Esophagus (tissue), 2 donors: ENCODE results near the gene ERICH2. TPM values are rescaled to one million over a fixed set of nuclear protein-coding genes. Genes with fewer than 3 reads are reported as not detected.

Experiments
- H3K27ac ChIP-seq, 2 donors: one replicate each; pipeline ENCODE4 v1.5.1; 2013; ENCODE audit warnings: low read depth in 2 of 2, mild to moderate bottlenecking in 2 of 2, inconsistent platforms in 1 of 2, low read length in 1 of 2, moderate library complexity in 1 of 2
- H3K27me3 ChIP-seq, 2 donors: one replicate each; pipeline ENCODE4 v1.6.1; 2013; ENCODE audit warnings: low read length in 2 of 2, control low read depth in 1 of 2, mild to moderate bottlenecking in 1 of 2; ENCODE audit not compliant: insufficient read depth in 2 of 2, control insufficient read depth in 1 of 2
- H3K36me3 ChIP-seq, 2 donors: one replicate each; pipeline ENCODE4 v1.6.1; 2013; ENCODE audit warnings: low read length in 1 of 2; ENCODE audit not compliant: control insufficient read depth in 2 of 2, insufficient read depth in 2 of 2
- H3K4me1 ChIP-seq, 2 donors: one replicate each; pipeline ENCODE4 v1.6.1; 2013; ENCODE audit warnings: low read length in 1 of 2; ENCODE audit not compliant: control insufficient read depth in 2 of 2, insufficient read depth in 2 of 2
- H3K4me3 ChIP-seq, 2 donors: one replicate each; pipeline ENCODE4 v1.5.1; 2013; ENCODE audit warnings: low read length in 2 of 2, mild to moderate bottlenecking in 2 of 2, low read depth in 1 of 2, moderate library complexity in 1 of 2
- H3K9me3 ChIP-seq, 2 donors: one replicate each; pipeline ENCODE4 v1.6.1; 2013; ENCODE audit warnings: mild to moderate bottlenecking in 2 of 2, low read depth in 1 of 2, low read length in 1 of 2, moderate library complexity in 1 of 2; ENCODE audit not compliant: control insufficient read depth in 2 of 2, insufficient read depth in 1 of 2
- WGBS, 2 donors: extraction: QIAGEN DNeasy Blood & Tissue Kit; methylation state at CpG; one replicate each; pipeline ENCODE4 v1.1.7; 2013; 5-methylcytosine and 5-hydroxymethylcytosine counted together
- polyA plus RNA-seq, 2 donors: library from polyadenylated mRNA; stranded (reverse); fragments of 200-250 nt; gene quantifications; one replicate each; pipeline ENCODE4 v1.2.3, GENCODE V29; 2013
- donor health status: healthy with polysubstance abuse.
- donor health status: Bipolar disorder and iron deficiency.

The ERICH2 gene
- polyA plus RNA-seq, 2 donors: 0.32 TPM; not detected in 1

- H3K4me3 ChIP-seq: no peak overlapping the region
- WGBS, 2 donors: 57 to 71% methylated on average over 3 of the region's 3 CpGs
- H3K4me1 ChIP-seq: no peaks in the 10 kb centered on the region
- H3K36me3 ChIP-seq: no peaks in the 10 kb centered on the region
- H3K27ac ChIP-seq: no peak overlapping the region
- peaks cover 0 to 2% of the 10 kb centered on the region in 2 donors for H3K27me3 ChIP-seq
- no peaks in the 10 kb centered on the region for H3K9me3 ChIP-seq
Observed at GRCh38 chr2:170739048-170739447, 31.1 kb upstream of the ERICH2 start.

GRCh38 chr2:170739507-170740046 lies 30.6 kb upstream of the ERICH2 start:
- H3K36me3 ChIP-seq: no peaks in the 10 kb centered on the region
- H3K4me1 ChIP-seq: no peaks in the 10 kb centered on the region
- no peak overlapping the region for H3K27ac ChIP-seq
- H3K27me3 ChIP-seq: peaks cover 0 to 2% of the 10 kb centered on the region in 2 donors
- WGBS, 2 donors: 87% methylated on average over 3 of the region's 3 CpGs
- no peaks in the 10 kb centered on the region for H3K9me3 ChIP-seq
- H3K4me3 ChIP-seq: no peak overlapping the region

DNA sequence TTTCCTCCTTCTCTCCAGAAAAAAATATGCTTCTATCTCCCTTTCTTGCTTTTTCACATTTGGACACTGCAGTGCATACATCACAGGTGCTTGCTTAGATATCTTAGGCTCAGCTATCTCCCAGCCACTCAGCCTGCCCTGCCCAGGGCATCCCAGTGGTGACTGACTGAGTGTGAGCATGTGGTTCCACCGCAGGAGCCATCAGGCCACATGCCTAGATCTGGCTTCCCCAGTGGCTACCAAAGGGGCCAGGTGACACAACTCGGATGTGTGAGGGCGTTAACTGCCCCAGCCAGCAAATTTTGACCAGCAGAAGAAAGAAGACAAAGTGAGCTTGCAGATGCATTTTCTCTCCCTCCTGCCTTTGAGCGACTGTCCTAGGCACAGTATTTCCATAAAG lies 29.5 kb upstream of the ERICH2 start:
- Histone ChIP-seq H3K4me3 (no peak overlapping the region), H3K4me1 (no peaks in the 10 kb centered on the region), H3K27me3 (peaks cover 0 to 2% of the 10 kb centered on the region in 2 donors), H3K27ac (no peak overlapping the region), H3K9me3 (no peaks in the 10 kb centered on the region), H3K36me3 (no peaks in the 10 kb centered on the region)
- 80 to 86% methylated on average over 4 of the region's 4 CpGs for whole genome bisulfite sequencing, 2 donors

DNA sequence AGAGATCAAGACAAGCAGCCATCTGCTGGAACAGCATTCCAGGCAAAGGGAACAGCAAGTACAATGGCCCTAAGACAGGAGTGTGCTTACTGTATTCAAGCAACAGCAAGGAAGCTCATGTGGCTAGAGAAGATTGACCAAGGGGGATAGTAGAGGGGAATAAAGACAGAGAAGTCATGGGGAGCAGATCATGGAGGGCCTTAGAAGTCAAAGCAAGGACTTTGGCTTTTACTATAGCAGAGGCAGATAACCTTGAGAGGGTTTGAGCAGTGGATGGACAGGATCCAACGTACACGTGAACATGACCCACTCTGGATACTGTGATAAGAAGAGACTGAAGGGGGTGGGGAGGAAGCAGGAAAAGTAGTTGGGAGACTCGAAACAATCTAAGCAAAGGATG lies 28.2 kb upstream of the ERICH2 start:
- no peak overlapping the region for H3K27ac ChIP-seq
- H3K4me1 ChIP-seq: no peaks in the 10 kb centered on the region
- 86 to 93% methylated on average over 3 of the region's 3 CpGs for WGBS, 2 donors
- H3K4me3 ChIP-seq: no peak overlapping the region
- H3K9me3 ChIP-seq: no peaks in the 10 kb centered on the region
- no peaks in the 10 kb centered on the region for H3K36me3 ChIP-seq
- H3K27me3 ChIP-seq: peaks cover 0 to 2% of the 10 kb centered on the region in 2 donors

DNA sequence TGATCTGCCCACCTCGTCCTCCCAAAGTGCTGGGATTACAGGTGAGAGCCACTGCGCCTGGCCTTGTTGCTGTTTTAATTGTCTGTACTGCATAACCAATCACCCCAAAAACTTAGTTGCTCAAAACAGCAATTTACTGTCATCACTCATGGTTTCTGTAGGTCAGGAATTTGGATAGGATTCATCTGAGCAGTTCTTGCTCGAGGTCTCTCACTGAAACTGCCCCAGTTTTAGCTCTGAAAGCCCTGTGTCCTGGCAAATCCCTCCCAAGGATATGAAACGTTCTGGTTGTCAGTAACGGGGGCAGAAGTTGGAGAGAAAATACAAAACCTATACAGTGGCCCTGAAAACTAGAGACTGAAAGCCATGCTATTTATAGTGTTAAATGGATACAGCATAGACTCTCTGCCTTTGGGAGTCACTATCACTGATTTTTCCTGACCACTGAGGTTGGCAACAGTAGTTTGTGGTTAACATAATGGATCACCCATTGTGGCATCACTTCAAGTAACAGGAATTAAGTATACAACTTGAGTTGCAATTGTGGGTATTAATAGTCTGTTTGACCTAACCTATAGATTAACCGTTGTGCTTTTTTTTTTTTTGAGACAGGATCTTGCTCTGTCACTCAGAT lies 27.2 kb upstream of the ERICH2 start:
- peaks cover 0 to 2% of the 10 kb centered on the region in 2 donors for H3K27me3 ChIP-seq
- no peaks in the 10 kb centered on the region for H3K4me1 ChIP-seq
- no peaks in the 10 kb centered on the region for H3K36me3 ChIP-seq
- H3K27ac ChIP-seq: no peak overlapping the region
- H3K4me3 ChIP-seq: no peak overlapping the region
- 80 to 89% methylated on average over 6 of the region's 6 CpGs for whole genome bisulfite sequencing, 2 donors
- no peaks in the 10 kb centered on the region for H3K9me3 ChIP-seq

GRCh38 chr2:170743530-170744239 lies 26.5 kb upstream of the ERICH2 start:
- Histone ChIP-seq H3K27ac (no peak overlapping the region), H3K36me3 (no peaks in the 10 kb centered on the region), H3K4me3 (no peak overlapping the region), H3K9me3 (no peaks in the 10 kb centered on the region), H3K4me1 (no peaks in the 10 kb centered on the region), H3K27me3 (peaks cover 0 to 2% of the 10 kb centered on the region in 2 donors)
- WGBS, 2 donors: 64 to 71% methylated on average over 8 of the region's 8 CpGs

GRCh38 chr2:170744248-170745002 lies 25.8 kb upstream of the ERICH2 start:
- H3K27me3 ChIP-seq: peaks cover 0 to 2% of the 10 kb centered on the region in 2 donors
- no peaks in the 10 kb centered on the region for H3K9me3 ChIP-seq
- no peak overlapping the region for H3K27ac ChIP-seq
- no peak overlapping the region for H3K4me3 ChIP-seq
- 83 to 91% methylated on average over 14 of the region's 14 CpGs for WGBS, 2 donors
- no peaks in the 10 kb centered on the region for H3K36me3 ChIP-seq
- no peaks in the 10 kb centered on the region for H3K4me1 ChIP-seq

- Histone ChIP-seq H3K4me3 (no peak overlapping the region), H3K36me3 (no peaks in the 10 kb centered on the region), H3K9me3 (no peaks in the 10 kb centered on the region), H3K27me3 (peaks cover 0 to 2% of the 10 kb centered on the region in 2 donors), H3K4me1 (no peaks in the 10 kb centered on the region), H3K27ac (no peak overlapping the region)
- 63 to 73% methylated on average over 6 of the region's 6 CpGs for WGBS, 2 donors
Observed at GRCh38 chr2:170745305-170745704, 24.9 kb upstream of the ERICH2 start.

DNA sequence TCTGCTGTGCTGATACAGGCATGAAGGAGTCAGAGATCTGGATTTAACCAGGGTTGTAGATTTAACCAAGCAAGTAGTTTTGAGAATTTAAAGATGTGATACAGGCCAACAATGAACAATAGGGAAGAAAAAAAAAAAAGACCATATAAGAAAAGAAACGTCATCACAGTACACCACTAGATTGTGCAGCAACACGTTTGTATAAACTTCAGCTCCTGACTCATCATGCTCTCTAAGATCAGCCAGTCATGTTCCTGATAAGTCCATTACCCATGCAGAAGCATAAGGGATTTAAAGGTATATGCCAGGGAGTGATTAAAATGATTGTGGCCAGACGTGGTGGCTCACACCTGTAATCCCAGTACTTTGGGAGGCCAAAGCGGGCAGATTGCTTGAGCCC lies 22.3 kb upstream of the ERICH2 start:
- no peaks in the 10 kb centered on the region for H3K36me3 ChIP-seq
- no peaks in the 10 kb centered on the region for H3K9me3 ChIP-seq
- no peak overlapping the region for H3K4me3 ChIP-seq
- H3K27me3 ChIP-seq: no peaks in the 10 kb centered on the region
- 44 to 48% methylated on average over 4 of the region's 4 CpGs for WGBS, 2 donors
- no peaks in the 10 kb centered on the region for H3K4me1 ChIP-seq
- no peak overlapping the region for H3K27ac ChIP-seq
